Pancreas (tissue), 10 donors: Measurements from ENCODE around the gene GABBR1. TPM values are rescaled to one million over a fixed set of nuclear protein-coding genes. Genes with fewer than 3 reads are reported as not detected.

Experiments used
- ATAC-seq, 4 donors: fragments of 200-7000 bp; cut with Tn5 transposase; one replicate each; pipeline versions ENCODE4 v1.8.0 to v1.9.1; 2020; ENCODE audit warnings: mild to moderate bottlenecking in 4 of 4, moderate library complexity in 4 of 4
- DNase-seq, 6 donors: peaks; one replicate each; pipeline ENCODE4 v3.0.0-alpha.2; 2020
- FAIRE-seq: peaks from 2 replicates; lab custom pipeline; 2012; peaks lifted over from hg19 to GRCh38; lab: Jason Lieb, UNC
- H3K27ac ChIP-seq, 4 donors: fragments of 200-600 bp; sonication (generic); 1 replicate in 3 of 4; 2 replicates in 1 of 4; pipeline versions ENCODE4 v1.5.0 to v1.8.0; 2020
- H3K27me3 ChIP-seq, 4 donors: fragments of 200-600 bp; one replicate each; pipeline ENCODE4 v1.8.0; 2021
- H3K36me3 ChIP-seq, 3 donors: fragments of 200-600 bp; sonication (generic) in 1 of 3; one replicate each; pipeline versions ENCODE4 v1.5.0 to v1.8.0; 2020 to 2021
- H3K4me1 ChIP-seq, 3 donors: fragments of 200-600 bp; one replicate each; pipeline ENCODE4 v1.8.0; 2021
- H3K4me3 ChIP-seq, 4 donors: fragments of 200-600 bp; sonication (generic) in 2 of 4; one replicate each; pipeline versions ENCODE4 v1.5.0 to v1.8.0; 2020 to 2021
- H3K9me3 ChIP-seq, 4 donors: fragments of 200-600 bp; one replicate each; pipeline ENCODE4 v1.8.0; 2021
- CTCF ChIP-seq, 4 donors: fragments of 200-600 bp; sonication (generic) in 3 of 4; IDR thresholded peaks; one replicate each; pipeline versions ENCODE4 v1.5.0 to v1.8.0; 2021; ENCODE audit warnings: antibody characterized with exemption in 4 of 4
- WGBS, 2 donors: extraction: QIAGEN DNeasy Blood & Tissue Kit; methylation state at CpG; one replicate each; pipeline ENCODE4 v1.1.7; 2013; 5-methylcytosine and 5-hydroxymethylcytosine counted together
- intact Hi-C, 3 donors: fragments of 100-400 bp; cut with DNase I; formaldehyde crosslinking; loops; one replicate each; pipeline versions ENCODE4 v1.11.1 to v1.14.2; 2022
- polyA plus RNA-seq, 2 donors: library from polyadenylated mRNA; stranded (reverse); fragments of 200-250 nt; gene quantifications; one replicate each; pipeline ENCODE4 v1.2.3, GENCODE V29; 2013
- total RNA-seq, 6 donors: library from RNA; stranded (reverse); fragmentation: NEBNext Ultra II Directional in 4 of 6; extraction: Animal tissue kit (Norgen Biotek cat#: 25700) in 4 of 6; gene quantifications; one replicate each; pipeline versions ENCODE4 v1.2.1 to v1.2.4, GENCODE V29; 2021 to 2023
- donor health status: healthy with polysubstance abuse.
- donor health status: DM: no; HTN: no; CAD: no; lungs with moderate emphysema.
- donor health status: DM: no; HTN: no; CAD: no.
- donor health status: control.
- donor health status: control.
- donor health status: Bipolar disorder and iron deficiency.
- donor health status: DM: yes; HTN: yes; CAD: no.
- donor health status: DM: no; HTN: no; CAD: no.
- donor health status: DM: no; HTN: no; CAD: no.
- donor health status: DM: yes; HTN: yes; CAD: no.

GABBR1 gene
- total and polyA plus RNA-seq, 8 donors, result 5.2 to 26.7 (median 8.7) TPM

DNA sequence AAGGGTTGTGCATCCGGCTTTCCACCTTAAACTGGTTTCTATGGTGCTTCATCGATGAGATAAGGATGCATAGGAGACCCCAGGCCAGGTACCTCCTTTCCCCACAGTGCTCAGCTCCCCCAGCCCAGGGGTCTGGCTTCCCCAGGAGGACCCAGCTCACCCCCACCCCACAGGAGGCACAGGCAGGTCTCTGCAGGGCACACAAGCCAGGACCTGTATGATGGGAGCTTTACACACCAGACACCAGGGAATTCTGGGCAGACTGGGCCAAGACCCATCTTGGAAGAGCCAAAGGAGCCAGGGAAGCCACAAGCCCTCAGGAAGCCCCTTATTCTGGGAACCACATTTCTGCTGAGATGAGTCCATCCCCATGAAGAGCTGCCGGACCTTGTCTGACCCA, 103.0 kb downstream of the GABBR1 start:
- Histone ChIP-seq H3K36me3 (no peaks in the 10 kb centered on the region), H3K9me3 (no peaks in the 10 kb centered on the region), H3K4me3 (no peak overlapping the region), H3K4me1 (peaks cover 3 to 7% (median 7%) of the 10 kb centered on the region in 3 donors), H3K27me3 (no peaks in the 10 kb centered on the region), H3K27ac (no peak overlapping the region)
- WGBS, 2 donors, result 90 to 94% methylated on average over 3 of the region's 3 CpGs
- FAIRE-seq, result no peak
- no peak for DNase-seq
- TF ChIP-seq CTCF (IDR thresholded peaks at IDR 0.05), result no peak
- ATAC-seq, result no peak
- intact Hi-C loops, result no loop called here

DNA sequence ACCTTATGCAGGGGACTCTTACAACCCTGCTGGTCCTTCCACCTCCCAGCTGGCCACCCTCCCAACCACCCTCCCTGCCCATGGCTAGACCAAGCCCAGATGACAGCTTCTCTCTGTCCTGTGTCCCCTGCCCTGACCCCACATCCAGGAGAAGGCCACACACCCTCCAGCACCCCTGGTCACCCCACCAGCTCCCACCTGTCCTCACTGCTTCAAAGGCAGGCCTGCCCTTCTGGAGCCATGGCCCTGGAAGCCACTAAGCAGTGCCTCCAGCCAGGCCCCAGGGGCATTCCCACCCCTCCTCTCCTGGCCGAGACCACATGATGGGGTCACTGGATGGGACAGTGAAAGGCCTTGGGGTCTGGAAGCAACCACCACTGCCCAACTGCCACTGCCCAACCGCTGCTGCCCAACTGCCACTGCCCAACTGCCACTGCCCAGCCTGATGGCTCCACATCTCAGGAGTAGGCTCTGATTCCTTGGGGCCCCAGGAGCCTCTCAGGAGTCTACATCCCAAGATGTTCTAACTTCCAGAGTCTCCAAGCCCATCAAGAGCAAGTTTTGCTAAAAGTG, 103.9 kb downstream of the GABBR1 start:
- DNase-seq (no peak), ATAC-seq (no peak), FAIRE-seq (no peak)
- no peaks in the 10 kb centered on the region for H3K36me3 ChIP-seq
- peaks cover 8 to 11% (median 11%) of the 10 kb centered on the region in 3 donors for H3K4me1 ChIP-seq
- no peak overlapping the region for H3K27ac ChIP-seq
- H3K27me3 ChIP-seq, result no peaks in the 10 kb centered on the region
- TF ChIP-seq CTCF (IDR thresholded peaks at IDR 0.05), result no peak
- no peak overlapping the region for H3K4me3 ChIP-seq
- intact Hi-C loops, result no loop called here
- H3K9me3 ChIP-seq, result no peaks in the 10 kb centered on the region
- WGBS, 2 donors, result 90% methylated on average over 2 of the region's 2 CpGs

GRCh38 chr6:29528300-29528931, 104.6 kb downstream of the GABBR1 start:
- H3K36me3 ChIP-seq, result no peaks in the 10 kb centered on the region
- DNase-seq, result no peak
- no peak for TF ChIP-seq CTCF (IDR thresholded peaks at IDR 0.05)
- peaks cover 8 to 11% (median 11%) of the 10 kb centered on the region in 3 donors for H3K4me1 ChIP-seq
- H3K4me3 ChIP-seq, result no peak overlapping the region
- H3K9me3 ChIP-seq, result no peaks in the 10 kb centered on the region
- no peak overlapping the region for H3K27ac ChIP-seq
- intact Hi-C loops, result no loop called here
- ATAC-seq, result no peak
- FAIRE-seq, result no peak
- WGBS, 2 donors, result 84 to 88% methylated on average over 5 of the region's 5 CpGs
- H3K27me3 ChIP-seq, result no peaks in the 10 kb centered on the region

DNA sequence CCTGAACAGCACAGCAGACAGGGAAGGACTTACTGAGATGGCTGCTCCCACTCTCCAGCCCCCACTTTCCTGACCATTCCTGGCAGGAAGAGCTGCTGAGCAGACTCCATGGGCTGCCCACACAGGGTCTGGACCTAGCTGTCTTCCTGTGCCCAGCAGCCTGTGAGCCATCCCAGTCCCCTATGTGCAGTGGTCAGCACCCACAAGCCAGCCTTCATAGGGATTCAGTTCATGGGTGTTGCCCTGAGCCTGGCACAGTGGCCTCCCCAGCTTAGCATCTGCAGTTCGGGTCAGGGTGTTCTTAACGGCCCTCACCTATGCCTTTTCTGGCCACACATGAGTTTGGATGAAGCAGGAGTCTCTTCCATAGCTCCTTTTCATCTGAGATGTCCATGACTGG, 105.4 kb downstream of the GABBR1 start:
- no peak for FAIRE-seq
- Histone ChIP-seq H3K9me3 (no peaks in the 10 kb centered on the region), H3K27me3 (no peaks in the 10 kb centered on the region), H3K27ac (no peak overlapping the region), H3K4me1 (peaks cover 8 to 11% (median 11%) of the 10 kb centered on the region in 3 donors), H3K4me3 (no peak overlapping the region), H3K36me3 (no peaks in the 10 kb centered on the region)
- TF ChIP-seq CTCF (IDR thresholded peaks at IDR 0.05), result no peak
- DNase-seq, result no peak
- ATAC-seq, result no peak
- intact Hi-C loops, result no loop called here
- 89 to 94% methylated on average over 2 of the region's 2 CpGs for WGBS, 2 donors

- no peak for ATAC-seq
- no peak for DNase-seq
- H3K27ac ChIP-seq, result no peak overlapping the region
- 88 to 89% methylated on average over 1 of the region's 1 CpG for WGBS, 2 donors
- H3K27me3 ChIP-seq, result no peaks in the 10 kb centered on the region
- H3K4me3 ChIP-seq, result no peak overlapping the region
- H3K9me3 ChIP-seq, result no peaks in the 10 kb centered on the region
- peaks cover 8 to 11% (median 11%) of the 10 kb centered on the region in 3 donors for H3K4me1 ChIP-seq
- intact Hi-C loops, result no loop called here
- no peaks in the 10 kb centered on the region for H3K36me3 ChIP-seq
- no peak for FAIRE-seq
- no peak for TF ChIP-seq CTCF (IDR thresholded peaks at IDR 0.05)
Observed at GRCh38 chr6:29527126-29527525, 105.9 kb downstream of the GABBR1 start.
